ENCODE results near the gene NACC1. TPM values are rescaled to one million over a fixed set of nuclear protein-coding genes. Genes with fewer than 3 reads are reported as not detected.
"Not testable (repeated sequence)": the region's sequence is repeated elsewhere in the genome, so short reads cannot be mapped to it uniquely, and the experiment has no call there.

Gene NACC1
- total RNA-seq, 2 experiments from 2014 or later: 13.0 to 13.5 TPM

- DNase-seq: no peak
Measured at GRCh38 chr19:13173139-13173737, 55.2 kb downstream of the NACC1 start.

DNA sequence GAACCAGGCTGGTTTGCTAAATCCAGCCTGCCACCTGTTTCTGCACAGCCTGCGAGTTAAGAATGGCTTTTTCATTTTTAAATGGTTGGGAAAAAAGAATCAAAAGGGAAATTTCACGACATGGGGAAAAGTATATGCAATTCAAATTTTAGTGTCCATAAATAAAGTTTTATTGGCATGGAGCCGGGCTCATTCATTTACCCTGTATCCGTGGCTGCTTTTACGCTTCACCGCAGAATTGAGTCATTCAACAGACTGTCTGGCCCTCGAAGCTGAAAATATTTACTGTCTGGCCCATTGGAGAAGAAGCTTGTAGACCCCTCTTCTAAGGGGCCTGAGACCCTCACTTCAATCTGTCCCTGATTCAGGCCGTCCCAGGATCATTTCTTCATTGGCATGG lies 58.3 kb downstream of the NACC1 start:
- POLR2A ChIA-PET: interaction anchor here (0.6 to 1.9 kb wide), 4 partner anchors 9 to 27 kb away, joined by 3 to 7 read pairs (median 6); no protein-coding TSS in a partner anchor
- no peaks in the 10 kb centered on the region for H3K9me3 Mint-ChIP-seq

More at GRCh38 chr19:13173139-13173737, 55.2 kb downstream of the NACC1 start:
- Mint-ChIP-seq H3K9me3 (no peaks in the 10 kb centered on the region), H3K27me3 (no peaks in the 10 kb centered on the region), H3K4me1 (ENCODE audit: low read depth) (peaks cover 59% of the 10 kb centered on the region), H3K4me3 (peak overlapping the region; percentile 87), H3K27ac (peak overlapping the region; percentile 99), H3K36me3 (ENCODE audit: low read depth) (no peaks in the 10 kb centered on the region)
- H3K4me1 ChIP-seq (ENCODE audit: insufficient read depth, low read length): peaks cover 75% of the 10 kb centered on the region
- no peaks in the 10 kb centered on the region for H3K9me3 ChIP-seq (ENCODE audit: control insufficient read depth in 1 of 2, insufficient read depth in 1 of 2, low read length in 2 of 2)
- TF ChIP-seq, protein P1, sequence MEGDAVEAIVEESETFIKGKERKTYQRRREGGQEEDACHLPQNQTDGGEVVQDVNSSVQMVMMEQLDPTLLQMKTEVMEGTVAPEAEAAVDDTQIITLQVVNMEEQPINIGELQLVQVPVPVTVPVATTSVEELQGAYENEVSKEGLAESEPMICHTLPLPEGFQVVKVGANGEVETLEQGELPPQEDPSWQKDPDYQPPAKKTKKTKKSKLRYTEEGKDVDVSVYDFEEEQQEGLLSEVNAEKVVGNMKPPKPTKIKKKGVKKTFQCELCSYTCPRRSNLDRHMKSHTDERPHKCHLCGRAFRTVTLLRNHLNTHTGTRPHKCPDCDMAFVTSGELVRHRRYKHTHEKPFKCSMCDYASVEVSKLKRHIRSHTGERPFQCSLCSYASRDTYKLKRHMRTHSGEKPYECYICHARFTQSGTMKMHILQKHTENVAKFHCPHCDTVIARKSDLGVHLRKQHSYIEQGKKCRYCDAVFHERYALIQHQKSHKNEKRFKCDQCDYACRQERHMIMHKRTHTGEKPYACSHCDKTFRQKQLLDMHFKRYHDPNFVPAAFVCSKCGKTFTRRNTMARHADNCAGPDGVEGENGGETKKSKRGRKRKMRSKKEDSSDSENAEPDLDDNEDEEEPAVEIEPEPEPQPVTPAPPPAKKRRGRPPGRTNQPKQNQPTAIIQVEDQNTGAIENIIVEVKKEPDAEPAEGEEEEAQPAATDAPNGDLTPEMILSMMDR (IDR thresholded peaks at IDR 0.05): no peak
- H3K27ac ChIP-seq (ENCODE audit: low read depth in 1 of 2, low read length in 2 of 2): peak overlapping the region; percentile 68 to 83
- ATAC-seq (ENCODE audit: poor library complexity): no peak
- POLR2A ChIA-PET: interaction anchor here (1.0 to 1.9 kb wide), 7 partner anchors 8 to 20 kb away, joined by 3 to 9 read pairs (median 5); no protein-coding TSS in a partner anchor
- intact Hi-C loops (cut with DNase I, micrococcal nuclease): loop anchor here in 1 of 2 experiments (2.0 kb wide), 1 partner anchor 18 kb away; no protein-coding TSS in a partner anchor
- no peaks in the 10 kb centered on the region for H3K27me3 ChIP-seq (ENCODE audit: control insufficient read depth in 1 of 2, insufficient read depth in 2 of 2, low read length in 2 of 2)
- peak overlapping the region; percentile 47 for H3K4me3 ChIP-seq (ENCODE audit: low read length)
- H3K36me3 ChIP-seq (ENCODE audit: insufficient read depth, low read length): no peaks in the 10 kb centered on the region
- CTCF ChIA-PET: interaction anchor here (1.0 kb wide), 1 partner anchor 21 kb away, joined by 3 read pairs; no protein-coding TSS in a partner anchor

DNA sequence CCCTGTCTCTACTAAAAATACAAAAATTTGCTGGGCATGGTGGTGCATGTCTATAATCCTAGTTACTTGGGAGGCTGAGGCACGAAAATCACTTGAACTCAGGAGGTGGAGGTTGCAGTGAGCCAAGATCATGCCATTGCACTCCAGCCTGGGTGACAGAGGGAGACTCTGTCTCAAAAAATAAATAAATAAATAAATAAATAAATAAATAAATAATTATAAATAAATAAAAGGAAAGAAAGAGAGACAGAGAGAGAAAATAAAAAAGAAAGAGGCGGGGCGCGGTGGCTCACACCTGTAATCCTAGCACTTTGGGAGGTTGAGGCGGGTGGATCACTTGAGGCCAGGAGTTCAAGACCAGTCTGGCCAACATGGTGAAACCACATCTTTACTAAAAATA lies 59.5 kb downstream of the NACC1 start:
- POLR2A ChIA-PET: interaction anchor here (1.1 to 1.9 kb wide), 2 partner anchors 10 to 22 kb away, joined by 6 read pairs; no protein-coding TSS in a partner anchor
- H3K4me1 Mint-ChIP-seq (ENCODE audit: low read depth): peaks cover 46% of the 10 kb centered on the region
- H3K36me3 ChIP-seq (ENCODE audit: insufficient read depth, low read length); H3K9me3 ChIP-seq (ENCODE audit: control insufficient read depth in 1 of 2, insufficient read depth in 1 of 2, low read length in 2 of 2); H3K36me3 Mint-ChIP-seq (ENCODE audit: low read depth); H3K27me3 ChIP-seq (ENCODE audit: control insufficient read depth in 1 of 2, insufficient read depth in 2 of 2, low read length in 2 of 2); H3K27ac Mint-ChIP-seq; H3K27me3 Mint-ChIP-seq; intact Hi-C loops (cut with DNase I, micrococcal nuclease); H3K27ac ChIP-seq (ENCODE audit: low read depth in 1 of 2, low read length in 2 of 2); ATAC-seq (ENCODE audit: poor library complexity); H3K9me3 Mint-ChIP-seq; DNase-seq; H3K4me3 ChIP-seq (ENCODE audit: low read length); H3K4me3 Mint-ChIP-seq: not testable (repeated sequence)
- H3K4me1 ChIP-seq (ENCODE audit: insufficient read depth, low read length): peaks cover 60% of the 10 kb centered on the region
- CTCF ChIA-PET: interaction anchor here (1.6 kb wide), 1 partner anchor 10 kb away, joined by 4 read pairs; no protein-coding TSS in a partner anchor

More for the DNA sequence above, 58.3 kb downstream of the NACC1 start:
- ATAC-seq (ENCODE audit: poor library complexity) (no peak), DNase-seq (no peak)
- H3K27me3 Mint-ChIP-seq: no peaks in the 10 kb centered on the region
- H3K4me1 Mint-ChIP-seq (ENCODE audit: low read depth): peaks cover 46% of the 10 kb centered on the region
- H3K36me3 Mint-ChIP-seq (ENCODE audit: low read depth): no peaks in the 10 kb centered on the region
- no peaks in the 10 kb centered on the region for H3K36me3 ChIP-seq (ENCODE audit: insufficient read depth, low read length)
- no peaks in the 10 kb centered on the region for H3K27me3 ChIP-seq (ENCODE audit: control insufficient read depth in 1 of 2, insufficient read depth in 2 of 2, low read length in 2 of 2)
- TF ChIP-seq, protein P1 (IDR thresholded peaks at IDR 0.05): no peak
- H3K4me3 ChIP-seq (ENCODE audit: low read length): no peak overlapping the region
- intact Hi-C loops (cut with DNase I, micrococcal nuclease): no loop called here
- no peak overlapping the region for H3K27ac ChIP-seq (ENCODE audit: low read depth in 1 of 2, low read length in 2 of 2)
- CTCF ChIA-PET: interaction anchor here (1.2 kb wide), 1 partner anchor 72 kb away, joined by 3 read pairs; no protein-coding TSS in a partner anchor
- H3K4me1 ChIP-seq (ENCODE audit: insufficient read depth, low read length): peaks cover 60% of the 10 kb centered on the region
- no peaks in the 10 kb centered on the region for H3K9me3 ChIP-seq (ENCODE audit: control insufficient read depth in 1 of 2, insufficient read depth in 1 of 2, low read length in 2 of 2)
- no peak overlapping the region for H3K4me3 Mint-ChIP-seq
- peak overlapping the region; percentile 20 for H3K27ac Mint-ChIP-seq

DNA sequence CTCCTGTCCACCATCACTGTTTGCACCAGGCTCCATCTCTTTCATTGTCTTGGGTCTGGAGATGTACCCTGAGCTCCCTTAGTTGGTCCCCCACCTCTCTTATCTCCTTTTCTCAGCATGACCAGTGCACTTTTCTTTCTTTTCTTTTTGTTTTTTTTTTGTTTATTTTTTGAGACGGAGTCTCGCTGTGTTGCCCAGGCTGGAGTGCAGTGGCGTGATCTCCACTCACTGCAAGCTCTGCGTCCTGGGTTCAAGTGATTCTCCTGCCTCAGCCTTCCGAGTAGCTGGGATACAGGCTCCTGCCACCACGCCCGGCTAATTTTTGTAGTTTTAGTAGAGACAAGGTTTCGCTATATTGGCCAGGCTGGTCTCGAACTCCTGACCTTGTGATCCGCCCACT lies 60.2 kb downstream of the NACC1 start:
- ATAC-seq (ENCODE audit: poor library complexity); DNase-seq; H3K27me3 Mint-ChIP-seq; H3K4me3 Mint-ChIP-seq; H3K27ac ChIP-seq (ENCODE audit: low read depth in 1 of 2, low read length in 2 of 2); H3K36me3 Mint-ChIP-seq (ENCODE audit: low read depth); H3K4me3 ChIP-seq (ENCODE audit: low read length); H3K27ac Mint-ChIP-seq; H3K36me3 ChIP-seq (ENCODE audit: insufficient read depth, low read length); intact Hi-C loops (cut with DNase I, micrococcal nuclease); H3K27me3 ChIP-seq (ENCODE audit: control insufficient read depth in 1 of 2, insufficient read depth in 2 of 2, low read length in 2 of 2); H3K9me3 Mint-ChIP-seq; H3K9me3 ChIP-seq (ENCODE audit: control insufficient read depth in 1 of 2, insufficient read depth in 1 of 2, low read length in 2 of 2): not testable (repeated sequence)
- H3K4me1 ChIP-seq (ENCODE audit: insufficient read depth, low read length): peaks cover 55% of the 10 kb centered on the region
- ChIA-PET CTCF (interaction anchor here (1.6 kb wide), 1 partner anchor 11 kb away, joined by 4 read pairs; no protein-coding TSS in a partner anchor), POLR2A (interaction anchor here (1.1 kb wide), 1 partner anchor 10 kb away, joined by 6 read pairs; no protein-coding TSS in a partner anchor)
- H3K4me1 Mint-ChIP-seq (ENCODE audit: low read depth): peaks cover 39% of the 10 kb centered on the region
